SK-N-SH (cell line): Measurements from ENCODE around the gene AEBP1. TPM values are rescaled to one million over a fixed set of nuclear protein-coding genes. Genes with fewer than 3 reads are reported as not detected.

Source experiments
- CTCF ChIA-PET: fragments of 300-600, 350-600 bp; formaldehyde crosslinking; extraction: SDS; loops from one replicate; lab custom pipeline; 2021; lab: Yijun Ruan, JAX
- POLR2A ChIA-PET: fragments of 350-600 bp; sonication (Branson Sonifier 250); formaldehyde crosslinking; extraction: SDS; loops from one replicate; lab custom pipeline; 2020; ENCODE audit warnings: antibody characterized with exemption, inconsistent platforms; lab: Yijun Ruan, JAX
- DNase-seq: peaks from one replicate; pipeline ENCODE4 v3.0.0; 2012
- H2AFZ ChIP-seq: fragments of 200-600 bp; sonication (generic); 2 replicates; pipeline ENCODE4 v1.8.1; 2016; ENCODE audit warnings: antibody characterized with exemption, mild to moderate bottlenecking, low read depth
- H3F3A ChIP-seq: fragments of 200-600 bp; sonication (generic); replicated peaks from 2 replicates; pipeline ENCODE3; 2016; ENCODE audit warnings: antibody characterized with exemption, mild to moderate bottlenecking; ENCODE audit not compliant: insufficient read depth
- H3K27ac ChIP-seq, 2 experiments: fragments of 200-500 bp in 1 of 2; fragments of 200-600 bp in 1 of 2; sonication (Bioruptor generic) in 1 of 2; sonication (generic), shearing (Covaris generic) in 1 of 2; 2 replicates each; pipeline versions ENCODE4 v1.5.1 to v1.6.1; 2014 to 2016; ENCODE audit warnings: low read depth in 2 of 2, inconsistent platforms in 1 of 2, low read length in 1 of 2, mild to moderate bottlenecking in 1 of 2, mixed read lengths in 1 of 2
- H3K27me3 ChIP-seq: fragments of 200-600 bp; sonication (generic), shearing (Covaris generic); 2 replicates; pipeline ENCODE4 v1.6.1; 2016; ENCODE audit warnings: mixed run types; ENCODE audit not compliant: insufficient read depth
- H3K36me3 ChIP-seq, 2 experiments: fragments of 200-500 bp in 1 of 2; fragments of 200-600 bp in 1 of 2; sonication (Bioruptor generic) in 1 of 2; sonication (generic) in 1 of 2; replicated peaks in 1 of 2; 2 replicates each; pipeline versions ENCODE3 to v1.5.1; 2014 to 2016; ENCODE audit warnings: low read length in 1 of 2, mild to moderate bottlenecking in 1 of 2; ENCODE audit not compliant: insufficient read depth in 2 of 2, control insufficient read depth in 1 of 2
- H3K4me1 ChIP-seq, 2 experiments: fragments of 200-500 bp in 1 of 2; fragments of 200-600 bp in 1 of 2; sonication (Bioruptor generic) in 1 of 2; sonication (generic), shearing (Covaris generic) in 1 of 2; 2 replicates each; pipeline versions ENCODE4 v1.5.1 to v1.6.1; 2014 to 2016; ENCODE audit warnings: low read depth in 1 of 2, low read length in 1 of 2, mixed run types in 1 of 2; ENCODE audit not compliant: insufficient read depth in 2 of 2, control insufficient read depth in 1 of 2
- H3K4me2 ChIP-seq: fragments of 200-600 bp; sonication (generic), shearing (Covaris generic); 2 replicates; pipeline ENCODE4 v1.6.1; 2017; ENCODE audit warnings: mixed run types
- H3K4me3 ChIP-seq, 2 experiments: fragments of 200-500 bp in 1 of 2; fragments of 200-600 bp in 1 of 2; sonication (Bioruptor generic) in 1 of 2; sonication (generic), shearing (Covaris generic) in 1 of 2; 2 replicates each; pipeline versions ENCODE4 v1.5.1 to v1.8.1; 2014 to 2016; ENCODE audit warnings: low read depth in 2 of 2, inconsistent platforms in 1 of 2, low read length in 1 of 2, mild to moderate bottlenecking in 1 of 2, mixed read lengths in 1 of 2, moderate library complexity in 1 of 2
- H3K79me2 ChIP-seq: fragments of 200-600 bp; sonication (generic); 2 replicates; pipeline ENCODE4 v1.8.1; 2017; ENCODE audit warnings: mild to moderate bottlenecking; ENCODE audit not compliant: insufficient read depth
- H3K9ac ChIP-seq: fragments of 200-600 bp; sonication (generic); 2 replicates; pipeline ENCODE4 v1.6.1; 2017; ENCODE audit warnings: mixed run types
- H3K9me2 ChIP-seq: fragments of 200-600 bp; sonication (generic); 2 replicates; pipeline ENCODE4 v1.6.1; 2017; ENCODE audit warnings: mixed run types
- H3K9me3 ChIP-seq: fragments of 200-600 bp; sonication (generic); 2 replicates; pipeline ENCODE4 v1.6.1; 2017; ENCODE audit warnings: mixed run types, mild to moderate bottlenecking, moderate library complexity
- H4K20me1 ChIP-seq: fragments of 200-600 bp; sonication (generic); 2 replicates; pipeline ENCODE4 v1.6.1; 2017; ENCODE audit warnings: mild to moderate bottlenecking, mixed run types; ENCODE audit not compliant: insufficient read depth
- EP300 ChIP-seq, 2 experiments: IDR thresholded peaks; 2 replicates each; pipeline versions ENCODE4 v1.4.0 to v1.6.1; 2012; ENCODE audit warnings: borderline replicate concordance in 1 of 2, low read depth in 1 of 2, low read length in 1 of 2
- EZH2phosphoT487 ChIP-seq: fragments of 200-600 bp; sonication (generic); IDR thresholded peaks from 2 replicates; pipeline ENCODE4 v1.6.1; 2017; ENCODE audit warnings: low read depth, mixed run types, mild to moderate bottlenecking, antibody characterized with exemption, moderate library complexity, borderline replicate concordance
- FOSL2 ChIP-seq: IDR thresholded peaks from 2 replicates; pipeline ENCODE4 v1.4.0; 2012; ENCODE audit warnings: low read depth, mild to moderate bottlenecking, moderate library complexity, borderline replicate concordance
- FOXM1 ChIP-seq: IDR thresholded peaks from 2 replicates; pipeline ENCODE4 v1.4.0; 2012; ENCODE audit warnings: low read depth, mild to moderate bottlenecking
- GATA2 ChIP-seq: sonication (generic); formaldehyde crosslinking; IDR thresholded peaks from 2 replicates; pipeline ENCODE4 v1.5.0; 2020; ENCODE audit warnings: mild to moderate bottlenecking, missing genetic modification reagents
- MEF2A ChIP-seq: IDR thresholded peaks from 2 replicates; pipeline ENCODE4 v1.4.0; 2012; ENCODE audit warnings: low read depth, borderline replicate concordance
- NRF1 ChIP-seq: IDR thresholded peaks from 2 replicates; pipeline ENCODE4 v1.6.1; 2012; ENCODE audit warnings: low read depth, mild to moderate bottlenecking, low read length
- RAD21 ChIP-seq: IDR thresholded peaks from 2 replicates; pipeline ENCODE4 v1.6.1; 2012; ENCODE audit warnings: mild to moderate bottlenecking, low read length
- WGBS: methylation state at CpG from one replicate; pipeline ENCODE4 v1.1.6; 2017; ENCODE audit warnings: low lambda C conversion rate; 5-methylcytosine and 5-hydroxymethylcytosine counted together
- polyA plus RNA-seq, 3 experiments: library from polyadenylated mRNA; depleted of rRNA; stranded (reverse); fragments of >200 nt; gene quantifications; 2 replicates each; pipeline ENCODE4 v1.2.3, GENCODE V29; 2012
- TF ChIP-seq, protein P1 (sequence below): IDR thresholded peaks from 2 replicates; pipeline ENCODE4 v1.4.0; 2012; ENCODE audit warnings: low read depth, borderline replicate concordance
- TF ChIP-seq, protein P2 (sequence below): IDR thresholded peaks from 2 replicates; pipeline ENCODE4; 2012
- TF ChIP-seq, protein P3 (sequence below): fragments of 150-350 bp; IDR thresholded peaks from 2 replicates; pipeline ENCODE4 v1.6.1; 2016; ENCODE audit warnings: mild to moderate bottlenecking, low read depth, low read length
- TF ChIP-seq, protein P4 (sequence below): IDR thresholded peaks from 2 replicates; pipeline ENCODE4 v1.4.0; 2012; ENCODE audit warnings: low read depth
- TF ChIP-seq, protein P5 (sequence below): IDR thresholded peaks from 2 replicates; pipeline ENCODE4 v1.4.0; 2012; ENCODE audit warnings: low read depth, borderline replicate concordance

AEBP1 gene
- polyA plus RNA-seq, 1 of the 3 experiments (the other 2 are of a cell fraction) = 105 TPM

DNA sequence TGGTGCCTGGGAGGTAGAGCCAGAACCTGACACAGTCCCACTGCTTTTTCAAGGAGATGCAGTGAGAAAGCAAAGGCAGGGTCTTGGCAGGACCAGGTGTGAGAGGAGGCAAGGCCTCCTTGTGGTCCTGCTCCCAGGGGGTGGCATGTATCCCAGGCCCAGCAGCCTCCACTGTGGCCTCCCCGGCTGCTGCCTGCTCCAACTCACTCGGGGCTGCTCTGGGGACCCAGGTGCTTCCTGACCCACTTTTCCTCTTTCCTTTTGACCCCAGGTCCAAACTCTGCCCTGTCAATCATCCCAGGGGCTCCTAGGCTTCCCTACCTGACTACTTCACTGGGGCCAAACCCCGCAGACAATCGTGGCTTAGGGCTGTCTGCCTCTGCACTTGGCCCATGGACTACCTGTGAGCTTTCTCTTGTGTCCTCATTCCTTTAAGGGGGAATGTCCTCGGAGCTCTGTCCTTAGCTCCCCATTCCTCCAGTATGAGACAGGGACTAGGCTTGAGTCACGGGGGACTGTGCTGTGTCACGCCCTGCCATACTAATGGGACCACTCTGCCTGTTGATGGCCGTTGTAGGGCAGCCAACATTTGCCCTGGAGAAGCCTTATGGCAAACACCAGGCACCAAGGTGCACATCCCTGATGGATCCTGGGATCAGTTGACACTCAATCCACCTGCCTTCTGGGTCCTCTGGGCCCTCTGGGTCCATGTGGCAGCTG lies 1.1 kb upstream of the AEBP1 start (continued):
- TF ChIP-seq, protein P1, sequence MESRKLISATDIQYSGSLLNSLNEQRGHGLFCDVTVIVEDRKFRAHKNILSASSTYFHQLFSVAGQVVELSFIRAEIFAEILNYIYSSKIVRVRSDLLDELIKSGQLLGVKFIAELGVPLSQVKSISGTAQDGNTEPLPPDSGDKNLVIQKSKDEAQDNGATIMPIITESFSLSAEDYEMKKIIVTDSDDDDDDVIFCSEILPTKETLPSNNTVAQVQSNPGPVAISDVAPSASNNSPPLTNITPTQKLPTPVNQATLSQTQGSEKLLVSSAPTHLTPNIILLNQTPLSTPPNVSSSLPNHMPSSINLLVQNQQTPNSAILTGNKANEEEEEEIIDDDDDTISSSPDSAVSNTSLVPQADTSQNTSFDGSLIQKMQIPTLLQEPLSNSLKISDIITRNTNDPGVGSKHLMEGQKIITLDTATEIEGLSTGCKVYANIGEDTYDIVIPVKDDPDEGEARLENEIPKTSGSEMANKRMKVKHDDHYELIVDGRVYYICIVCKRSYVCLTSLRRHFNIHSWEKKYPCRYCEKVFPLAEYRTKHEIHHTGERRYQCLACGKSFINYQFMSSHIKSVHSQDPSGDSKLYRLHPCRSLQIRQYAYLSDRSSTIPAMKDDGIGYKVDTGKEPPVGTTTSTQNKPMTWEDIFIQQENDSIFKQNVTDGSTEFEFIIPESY = no peak
- no peak for TF ChIP-seq FOSL2

DNA sequence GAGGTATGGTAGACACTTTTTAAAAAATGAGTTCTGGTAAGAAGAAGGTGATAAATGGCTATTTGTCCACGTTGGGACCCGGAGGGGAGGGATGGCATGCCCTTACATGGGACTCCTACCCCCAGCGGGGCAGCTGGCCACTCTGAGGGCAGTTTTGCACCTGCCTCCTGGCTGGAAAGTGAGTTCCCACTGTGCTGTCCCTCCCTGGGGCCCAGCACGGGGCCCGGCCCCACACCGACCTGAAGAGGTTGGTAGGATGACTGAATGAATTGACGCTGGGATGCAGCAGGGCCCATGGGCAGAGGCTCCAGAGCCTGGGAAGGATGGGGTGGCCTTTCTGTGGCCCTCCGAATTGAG lies 601 bp upstream of the AEBP1 start:
- no peak for DNase-seq
- no peaks in the 10 kb centered on the region for H4K20me1 ChIP-seq
- H3K79me2 ChIP-seq = peaks cover 41% of the 10 kb centered on the region
- no peak overlapping the region for H2AFZ ChIP-seq
- POLR2A ChIA-PET = interaction anchor here (1.6 kb wide), 1 partner anchor 12 kb away, joined by 4 read pairs; no protein-coding TSS in a partner anchor
- no peaks in the 10 kb centered on the region for H3K27me3 ChIP-seq
- H3K9me3 ChIP-seq = no peaks in the 10 kb centered on the region
- WGBS = 86% methylated on average over 8 of the region's 8 CpGs
- peaks cover 5 to 22% of the 10 kb centered on the region in 2 experiments for H3K36me3 ChIP-seq
- H3K27ac ChIP-seq = peak overlapping the region; percentile 45 to 93; a peak in 3 of 4 replicates
- H3K4me2 ChIP-seq = peak overlapping the region; percentile 29; the same call in 1 of the 2 replicates
- H3F3A ChIP-seq = peaks cover 40% of the 10 kb centered on the region
- no peak overlapping the region; the same call in 1 of the 2 replicates for H3K9ac ChIP-seq
- CTCF ChIA-PET = interaction anchor here (1.0 to 2.8 kb wide), 4 partner anchors 15 to 387 kb away, joined by 3 to 12 read pairs (median 3); partner anchors contain the start of genes NUDCD3 and POLD2
- no peaks in the 10 kb centered on the region for H3K9me2 ChIP-seq
- H3K4me3 ChIP-seq = peak overlapping the region in 1 of 2 experiments; percentile 51; a peak in 2 of 4 replicates
- no peak for TF ChIP-seq EP300 (IDR thresholded peaks at IDR 0.05; ENCODE audit: borderline replicate concordance in 1 of 2, low read depth in 1 of 2, low read length in 1 of 2)
- TF ChIP-seq, protein P2, sequence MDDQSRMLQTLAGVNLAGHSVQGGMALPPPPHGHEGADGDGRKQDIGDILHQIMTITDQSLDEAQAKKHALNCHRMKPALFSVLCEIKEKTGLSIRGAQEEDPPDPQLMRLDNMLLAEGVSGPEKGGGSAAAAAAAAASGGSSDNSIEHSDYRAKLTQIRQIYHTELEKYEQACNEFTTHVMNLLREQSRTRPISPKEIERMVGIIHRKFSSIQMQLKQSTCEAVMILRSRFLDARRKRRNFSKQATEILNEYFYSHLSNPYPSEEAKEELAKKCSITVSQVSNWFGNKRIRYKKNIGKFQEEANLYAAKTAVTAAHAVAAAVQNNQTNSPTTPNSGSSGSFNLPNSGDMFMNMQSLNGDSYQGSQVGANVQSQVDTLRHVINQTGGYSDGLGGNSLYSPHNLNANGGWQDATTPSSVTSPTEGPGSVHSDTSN = no peak
- no peak for TF ChIP-seq RAD21
- TF ChIP-seq EZH2phosphoT487 = no peak
- peaks cover 27 to 42% of the 10 kb centered on the region in 2 experiments; a peak in 2 of 4 replicates for H3K4me1 ChIP-seq

DNA sequence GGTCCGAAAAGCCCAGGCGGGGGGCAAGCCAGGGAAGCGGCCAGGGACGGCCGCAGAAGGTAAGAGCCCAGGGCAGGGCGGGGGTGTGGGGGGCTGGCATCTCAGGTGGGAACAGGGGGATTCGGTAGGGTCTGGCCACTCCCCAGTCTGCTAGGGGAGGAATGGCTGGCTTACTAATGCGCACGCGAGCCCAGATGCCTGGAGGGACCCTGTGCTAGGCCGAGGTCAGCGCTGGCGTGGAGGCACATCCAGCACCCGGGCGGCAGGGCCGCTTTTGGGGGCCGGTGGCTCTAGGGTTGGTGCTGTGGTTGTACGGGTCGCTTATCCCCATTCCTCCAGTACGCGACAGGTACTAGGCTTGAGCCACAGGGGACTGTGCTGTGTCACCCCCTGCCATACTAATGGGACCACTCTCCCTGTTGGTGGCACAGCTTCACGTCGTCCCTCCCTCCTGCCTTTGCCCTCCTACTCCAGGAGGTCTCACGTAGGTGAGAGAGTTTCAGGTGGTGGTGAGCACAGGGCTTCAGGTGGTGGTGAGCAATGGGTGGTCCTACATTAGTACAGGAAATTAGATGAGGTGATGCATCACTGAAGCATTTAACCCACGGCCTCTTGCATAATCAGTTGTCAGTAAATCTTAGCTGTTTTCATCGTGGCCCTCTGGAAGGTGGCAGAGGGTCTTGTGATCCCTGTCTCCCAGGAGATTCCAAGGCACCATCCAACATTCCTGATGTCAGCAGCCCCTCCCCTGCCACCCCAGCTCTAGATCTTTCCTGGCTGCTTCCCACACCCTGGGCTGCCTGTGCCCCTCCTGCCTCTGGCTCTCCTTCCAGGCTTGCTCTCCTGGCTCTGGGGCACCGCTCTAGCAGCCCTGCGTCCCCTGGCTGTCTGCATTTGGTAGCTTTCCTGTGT lies 971 bp downstream of the AEBP1 start:
- Histone ChIP-seq H3K9me3 (no peaks in the 10 kb centered on the region), H3F3A (peaks cover 36% of the 10 kb centered on the region), H3K27me3 (no peaks in the 10 kb centered on the region), H3K4me2 (peak overlapping the region; percentile 76), H3K36me3 (peaks cover 8 to 38% of the 10 kb centered on the region in 2 experiments), H3K79me2 (peaks cover 41% of the 10 kb centered on the region), H3K4me1 (peaks cover 29 to 36% of the 10 kb centered on the region in 2 experiments; a peak in 2 of 4 replicates), H3K4me3 (peak overlapping the region; percentile 51 to 66), H4K20me1 (no peaks in the 10 kb centered on the region), H3K9ac (peak overlapping the region; percentile 80), H2AFZ (peak overlapping the region; percentile 68; the same call in 1 of the 2 replicates), H3K9me2 (no peaks in the 10 kb centered on the region), H3K27ac (peak overlapping the region; percentile 43 to 67)
- DNase-seq = peak; percentile 80
- TF ChIP-seq, protein P2 = 0 out of 2 replicates have a peak, but pooled peaks have one; percentile 18
- TF ChIP-seq GATA2 = no peak
- TF ChIP-seq NRF1 = no peak
- TF ChIP-seq, protein P3, sequence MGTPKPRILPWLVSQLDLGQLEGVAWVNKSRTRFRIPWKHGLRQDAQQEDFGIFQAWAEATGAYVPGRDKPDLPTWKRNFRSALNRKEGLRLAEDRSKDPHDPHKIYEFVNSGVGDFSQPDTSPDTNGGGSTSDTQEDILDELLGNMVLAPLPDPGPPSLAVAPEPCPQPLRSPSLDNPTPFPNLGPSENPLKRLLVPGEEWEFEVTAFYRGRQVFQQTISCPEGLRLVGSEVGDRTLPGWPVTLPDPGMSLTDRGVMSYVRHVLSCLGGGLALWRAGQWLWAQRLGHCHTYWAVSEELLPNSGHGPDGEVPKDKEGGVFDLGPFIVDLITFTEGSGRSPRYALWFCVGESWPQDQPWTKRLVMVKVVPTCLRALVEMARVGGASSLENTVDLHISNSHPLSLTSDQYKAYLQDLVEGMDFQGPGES = no peak
- TF ChIP-seq, protein P4, sequence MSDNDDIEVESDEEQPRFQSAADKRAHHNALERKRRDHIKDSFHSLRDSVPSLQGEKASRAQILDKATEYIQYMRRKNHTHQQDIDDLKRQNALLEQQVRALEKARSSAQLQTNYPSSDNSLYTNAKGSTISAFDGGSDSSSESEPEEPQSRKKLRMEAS = peak; percentile 37; the same call in 1 of the 2 replicates
- TF ChIP-seq, protein P5, sequence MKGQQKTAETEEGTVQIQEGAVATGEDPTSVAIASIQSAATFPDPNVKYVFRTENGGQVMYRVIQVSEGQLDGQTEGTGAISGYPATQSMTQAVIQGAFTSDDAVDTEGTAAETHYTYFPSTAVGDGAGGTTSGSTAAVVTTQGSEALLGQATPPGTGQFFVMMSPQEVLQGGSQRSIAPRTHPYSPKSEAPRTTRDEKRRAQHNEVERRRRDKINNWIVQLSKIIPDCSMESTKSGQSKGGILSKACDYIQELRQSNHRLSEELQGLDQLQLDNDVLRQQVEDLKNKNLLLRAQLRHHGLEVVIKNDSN = no peak
- no peak for TF ChIP-seq MEF2A
- no peak for TF ChIP-seq FOXM1
- peak; percentile 18; the same call in 1 of the 2 replicates for TF ChIP-seq FOSL2
- WGBS = 49% methylated on average over 17 of the region's 28 CpGs
- CTCF ChIA-PET = interaction anchor here (0.7 to 2.8 kb wide), 7 partner anchors 10 to 91 kb away, joined by 3 to 12 read pairs (median 3); partner anchors contain the start of gene POLD2
- POLR2A ChIA-PET = interaction anchor here (1.2 to 2.2 kb wide), 4 partner anchors 11 to 39 kb away, joined by 4 to 9 read pairs (median 4); partner anchors contain the start of genes PGAM2 and POLD2
